Hepatocyte (in vitro differentiated cells): ENCODE measurements around the gene COQ10B.

Experiments
- EZH2 ChIP-seq: fragments of 200-600 bp; sonication (generic); IDR thresholded peaks from 2 replicates; pipeline ENCODE4 v1.6.1; 2016; ENCODE audit warnings: antibody characterized with exemption, mild to moderate bottlenecking, borderline replicate concordance
- EZH2phosphoT487 ChIP-seq: fragments of 200-600 bp; sonication (generic); IDR thresholded peaks from one replicate; pipeline ENCODE4 v1.6.1; 2018; ENCODE audit warnings: antibody characterized with exemption, mild to moderate bottlenecking, low read depth, moderate library complexity; ENCODE audit not compliant: unreplicated experiment, severe bottlenecking

GRCh38 chr2:197450465-197450864 lies 2.9 kb upstream of the COQ10B start:
- TF ChIP-seq EZH2phosphoT487, result no peak
- TF ChIP-seq EZH2, result no peak
